ENCODE results near the gene NDUFB5. TPM values are rescaled to one million over a fixed set of nuclear protein-coding genes. Genes with fewer than 3 reads are reported as not detected.
"Not testable (repeated sequence)": the region's sequence is repeated elsewhere in the genome, so short reads cannot be mapped to it uniquely, and the experiment has no call there.

The NDUFB5 gene
- total RNA-seq, 1 donor: 55.2 TPM

GRCh38 chr3:179608931-179609720 lies 4.5 kb downstream of the NDUFB5 start:
- H3K9me3 ChIP-seq (ENCODE audit: low read depth, low read length): no peaks in the 10 kb centered on the region
- H3K4me3 ChIP-seq (ENCODE audit: low read length): no peak overlapping the region
- peaks cover 28% of the 10 kb centered on the region for H3K4me1 ChIP-seq (ENCODE audit: insufficient read depth, low read length)
- no peaks in the 10 kb centered on the region for H3K27me3 ChIP-seq (ENCODE audit: insufficient read depth, low read length)

DNA sequence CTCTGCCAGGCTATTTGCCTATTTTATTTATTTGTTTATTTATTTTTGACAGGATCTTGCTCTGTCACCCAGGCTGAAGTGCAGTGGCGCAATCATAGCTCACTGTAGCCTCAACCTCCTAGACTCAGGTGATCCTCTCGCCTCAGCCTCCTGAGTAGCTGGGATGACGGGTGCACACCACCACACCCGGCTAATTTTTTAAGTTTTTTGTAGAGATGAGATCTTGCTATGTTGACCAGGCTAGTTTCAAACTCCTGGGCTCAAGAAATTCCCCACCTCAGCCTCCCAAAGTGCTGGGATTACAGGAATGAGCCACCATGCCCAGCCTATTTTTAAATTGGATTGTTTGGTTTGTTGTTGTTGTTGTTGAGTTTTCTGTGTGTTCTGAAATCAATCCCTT lies 5.5 kb downstream of the NDUFB5 start:
- Histone ChIP-seq H3K4me3 (ENCODE audit: low read length) (no peak overlapping the region), H3K4me1 (ENCODE audit: insufficient read depth, low read length) (peaks cover 27% of the 10 kb centered on the region), H3K27me3 (ENCODE audit: insufficient read depth, low read length) (no peaks in the 10 kb centered on the region), H3K9me3 (ENCODE audit: low read depth, low read length) (no peaks in the 10 kb centered on the region)

DNA sequence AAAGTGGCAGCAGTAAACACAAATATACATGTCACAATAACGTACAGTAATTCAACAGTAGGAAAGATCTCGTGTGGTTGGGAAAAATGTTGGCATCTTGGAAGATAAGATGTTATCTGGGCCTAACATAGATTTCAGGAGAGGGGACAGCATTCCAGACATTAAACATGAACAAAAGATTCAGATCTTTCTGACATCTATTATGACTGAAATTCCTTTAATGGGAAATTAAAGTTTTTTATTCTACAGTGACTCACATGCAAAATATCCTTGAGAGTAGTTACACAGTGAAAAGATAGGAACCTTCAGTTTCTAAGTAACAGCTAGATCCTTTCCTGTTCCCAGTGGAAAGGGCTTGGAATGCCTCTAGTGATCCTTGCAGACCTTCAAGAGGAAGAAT lies 9.2 kb downstream of the NDUFB5 start:
- Histone ChIP-seq H3K4me1 (ENCODE audit: insufficient read depth, low read length) (peaks cover 6% of the 10 kb centered on the region), H3K27me3 (ENCODE audit: insufficient read depth, low read length) (no peaks in the 10 kb centered on the region), H3K9me3 (ENCODE audit: low read depth, low read length) (no peaks in the 10 kb centered on the region), H3K4me3 (ENCODE audit: low read length) (no peak overlapping the region)

- H3K4me3 ChIP-seq (ENCODE audit: low read length): no peak overlapping the region
- no peaks in the 10 kb centered on the region for H3K4me1 ChIP-seq (ENCODE audit: insufficient read depth, low read length)
- no peaks in the 10 kb centered on the region for H3K27me3 ChIP-seq (ENCODE audit: insufficient read depth, low read length)
- no peaks in the 10 kb centered on the region for H3K9me3 ChIP-seq (ENCODE audit: low read depth, low read length)
These were observed 11.0 kb downstream of the NDUFB5 start for GRCh38 chr3:179615458-179616173.

GRCh38 chr3:179622023-179622422 lies 17.4 kb downstream of the NDUFB5 start:
- H3K4me3 ChIP-seq (ENCODE audit: low read length): no peak overlapping the region
- H3K27me3 ChIP-seq (ENCODE audit: insufficient read depth, low read length): no peaks in the 10 kb centered on the region
- H3K9me3 ChIP-seq (ENCODE audit: low read depth, low read length): no peaks in the 10 kb centered on the region
- no peaks in the 10 kb centered on the region for H3K4me1 ChIP-seq (ENCODE audit: insufficient read depth, low read length)

GRCh38 chr3:179624451-179624850 lies 19.9 kb downstream of the NDUFB5 start:
- H3K27me3 ChIP-seq (ENCODE audit: insufficient read depth, low read length): no peaks in the 10 kb centered on the region
- H3K4me3 ChIP-seq (ENCODE audit: low read length): no peak overlapping the region
- H3K4me1 ChIP-seq (ENCODE audit: insufficient read depth, low read length): no peaks in the 10 kb centered on the region
- no peaks in the 10 kb centered on the region for H3K9me3 ChIP-seq (ENCODE audit: low read depth, low read length)

GRCh38 chr3:179630753-179631451 lies 26.3 kb downstream of the NDUFB5 start:
- no peak overlapping the region for H3K4me3 ChIP-seq (ENCODE audit: low read length)
- no peaks in the 10 kb centered on the region for H3K27me3 ChIP-seq (ENCODE audit: insufficient read depth, low read length)
- no peaks in the 10 kb centered on the region for H3K9me3 ChIP-seq (ENCODE audit: low read depth, low read length)
- no peaks in the 10 kb centered on the region for H3K4me1 ChIP-seq (ENCODE audit: insufficient read depth, low read length)

GRCh38 chr3:179640469-179640868 lies 35.9 kb downstream of the NDUFB5 start:
- Histone ChIP-seq H3K9me3 (ENCODE audit: low read depth, low read length) (no peaks in the 10 kb centered on the region), H3K4me3 (ENCODE audit: low read length) (no peak overlapping the region), H3K4me1 (ENCODE audit: insufficient read depth, low read length) (no peaks in the 10 kb centered on the region), H3K27me3 (ENCODE audit: insufficient read depth, low read length) (no peaks in the 10 kb centered on the region)

- H3K9me3 ChIP-seq (ENCODE audit: low read depth, low read length): no peaks in the 10 kb centered on the region
- H3K4me1 ChIP-seq (ENCODE audit: insufficient read depth, low read length): no peaks in the 10 kb centered on the region
- no peak overlapping the region for H3K4me3 ChIP-seq (ENCODE audit: low read length)
- H3K27me3 ChIP-seq (ENCODE audit: insufficient read depth, low read length): no peaks in the 10 kb centered on the region
These were observed 38.3 kb downstream of the NDUFB5 start for GRCh38 chr3:179642871-179643270.

DNA sequence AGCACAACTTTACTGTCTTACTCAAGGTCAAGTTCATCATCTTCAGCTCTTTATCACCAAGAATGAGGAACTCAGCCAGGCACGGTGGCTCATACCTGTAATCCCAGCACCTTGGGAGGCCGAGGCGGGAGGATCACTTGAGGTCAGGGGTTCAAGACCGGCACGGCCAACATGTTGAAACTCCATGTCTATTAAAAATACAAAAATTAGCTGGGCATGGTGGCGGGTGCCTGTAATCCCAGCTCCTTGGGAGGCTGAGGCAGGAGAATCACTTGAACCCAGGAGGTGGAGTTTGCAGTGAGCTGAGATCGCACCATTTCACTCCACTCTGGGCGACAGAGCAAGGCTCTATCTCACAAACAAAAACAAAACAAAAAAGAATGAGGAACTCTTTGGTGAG lies 39.2 kb downstream of the NDUFB5 start:
- not testable (repeated sequence) for H3K4me1 ChIP-seq (ENCODE audit: insufficient read depth, low read length); H3K4me3 ChIP-seq (ENCODE audit: low read length); H3K27me3 ChIP-seq (ENCODE audit: insufficient read depth, low read length); H3K9me3 ChIP-seq (ENCODE audit: low read depth, low read length)

- no peaks in the 10 kb centered on the region for H3K27me3 ChIP-seq (ENCODE audit: insufficient read depth, low read length)
- no peaks in the 10 kb centered on the region for H3K4me1 ChIP-seq (ENCODE audit: insufficient read depth, low read length)
- H3K9me3 ChIP-seq (ENCODE audit: low read depth, low read length): no peaks in the 10 kb centered on the region
- H3K4me3 ChIP-seq (ENCODE audit: low read length): no peak overlapping the region
These were observed 41.6 kb downstream of the NDUFB5 start for GRCh38 chr3:179646177-179646576.

- Histone ChIP-seq H3K27me3 (ENCODE audit: insufficient read depth, low read length) (no peaks in the 10 kb centered on the region), H3K4me3 (ENCODE audit: low read length) (peak overlapping the region; percentile 64), H3K9me3 (ENCODE audit: low read depth, low read length) (no peaks in the 10 kb centered on the region), H3K4me1 (ENCODE audit: insufficient read depth, low read length) (peaks cover 20% of the 10 kb centered on the region)
These were observed 47.3 kb downstream of the NDUFB5 start for GRCh38 chr3:179651687-179652446.

- peak within 1 kb of the TSS; percentile 64 for H3K4me3 ChIP-seq (ENCODE audit: low read length)
- no peaks in the 10 kb centered on the region for H3K27me3 ChIP-seq (ENCODE audit: insufficient read depth, low read length)
- peaks cover 20% of the 10 kb centered on the region for H3K4me1 ChIP-seq (ENCODE audit: insufficient read depth, low read length)
- H3K9me3 ChIP-seq (ENCODE audit: low read depth, low read length): no peaks in the 10 kb centered on the region
These were observed 48.0 kb downstream of the NDUFB5 start, which contains the start of gene USP13 for GRCh38 chr3:179652447-179653095. USP13 (plus strand) TSS chr3:179653040; CDS start chr3:179653226, 186 bp downstream.

DNA sequence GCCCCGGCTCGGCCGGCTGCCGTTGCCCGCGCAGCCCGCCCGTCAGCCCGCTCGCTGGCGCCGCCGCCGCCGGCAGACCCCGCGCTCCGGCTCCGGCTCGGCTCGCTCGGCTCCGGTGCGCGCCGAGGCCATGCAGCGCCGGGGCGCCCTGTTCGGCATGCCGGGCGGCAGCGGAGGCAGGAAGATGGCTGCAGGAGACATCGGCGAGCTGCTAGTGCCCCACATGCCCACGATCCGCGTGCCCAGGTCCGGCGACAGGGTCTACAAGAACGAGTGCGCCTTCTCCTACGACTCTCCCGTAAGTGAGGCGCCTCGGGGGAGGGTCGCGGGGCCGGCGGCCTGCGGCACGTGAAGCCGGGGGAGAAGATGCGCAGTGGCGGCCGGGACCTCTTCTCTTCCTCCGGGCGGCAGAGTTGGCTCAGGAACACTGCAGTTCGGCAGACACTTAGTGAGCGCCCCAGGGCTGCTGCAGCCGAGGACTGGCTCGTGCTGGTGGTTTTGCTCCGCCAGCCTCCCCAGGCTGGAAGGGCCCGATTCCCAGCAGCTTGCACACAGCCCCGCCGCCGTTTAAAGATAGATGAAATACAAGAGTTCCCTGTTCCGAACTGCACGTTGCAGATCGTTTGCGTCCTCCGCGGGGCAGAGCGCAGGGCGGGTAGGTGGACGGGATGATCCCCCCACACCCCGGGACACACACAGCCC lies 48.7 kb downstream of the NDUFB5 start:
- Histone ChIP-seq H3K9me3 (ENCODE audit: low read depth, low read length) (no peaks in the 10 kb centered on the region), H3K4me1 (ENCODE audit: insufficient read depth, low read length) (peaks cover 20% of the 10 kb centered on the region), H3K4me3 (ENCODE audit: low read length) (peak overlapping the region; percentile 64), H3K27me3 (ENCODE audit: insufficient read depth, low read length) (no peaks in the 10 kb centered on the region)

All from mononuclear cell (primary cell).